Ishikawa (cell line): ENCODE measurements around the gene PSMA4.

ENCODE experiments used
- CEBPB ChIP-seq: IDR thresholded peaks from 2 replicates; pipeline ENCODE4 v1.6.1; 2012
- CREB1 ChIP-seq: IDR thresholded peaks from 2 replicates; pipeline ENCODE4 v1.6.1; 2012; ENCODE audit warnings: low read depth
- EGR1 ChIP-seq: IDR thresholded peaks from 2 replicates; pipeline ENCODE4 v1.6.1; 2012
- EP300 ChIP-seq: IDR thresholded peaks from 2 replicates; pipeline ENCODE4 v1.6.1; 2012; ENCODE audit warnings: borderline replicate concordance
- FOXM1 ChIP-seq: IDR thresholded peaks from 2 replicates; pipeline ENCODE4 v1.6.1; 2012; ENCODE audit warnings: low read depth, borderline replicate concordance
- MAX ChIP-seq: IDR thresholded peaks from 2 replicates; pipeline ENCODE4 v1.6.1; 2012
- NFIC ChIP-seq: IDR thresholded peaks from 2 replicates; pipeline ENCODE4 v1.6.1; 2012
- RAD21 ChIP-seq: IDR thresholded peaks from 2 replicates; pipeline ENCODE4 v1.6.1; 2012; ENCODE audit warnings: low read depth
- TAF1 ChIP-seq: IDR thresholded peaks from 2 replicates; pipeline ENCODE4 v1.6.1; 2012; ENCODE audit warnings: low read depth, mild to moderate bottlenecking
- TCF12 ChIP-seq: IDR thresholded peaks from 2 replicates; pipeline ENCODE4 v1.6.1; 2012; ENCODE audit warnings: low read depth
- TEAD4 ChIP-seq: IDR thresholded peaks from 2 replicates; pipeline ENCODE4 v1.6.1; 2012
- USF1 ChIP-seq: IDR thresholded peaks from 2 replicates; pipeline ENCODE4 v1.6.1; 2012
- YY1 ChIP-seq: IDR thresholded peaks from 2 replicates; pipeline ENCODE4 v1.6.1; 2012; ENCODE audit warnings: low read depth
- ZBTB7A ChIP-seq: IDR thresholded peaks from 2 replicates; pipeline ENCODE4 v1.6.1; 2012; ENCODE audit warnings: low read depth
- TF ChIP-seq, protein P1 (sequence below): IDR thresholded peaks from 2 replicates; pipeline ENCODE4 v1.6.1; 2012; ENCODE audit warnings: low read depth, mild to moderate bottlenecking

PSMA4 gene

DNA sequence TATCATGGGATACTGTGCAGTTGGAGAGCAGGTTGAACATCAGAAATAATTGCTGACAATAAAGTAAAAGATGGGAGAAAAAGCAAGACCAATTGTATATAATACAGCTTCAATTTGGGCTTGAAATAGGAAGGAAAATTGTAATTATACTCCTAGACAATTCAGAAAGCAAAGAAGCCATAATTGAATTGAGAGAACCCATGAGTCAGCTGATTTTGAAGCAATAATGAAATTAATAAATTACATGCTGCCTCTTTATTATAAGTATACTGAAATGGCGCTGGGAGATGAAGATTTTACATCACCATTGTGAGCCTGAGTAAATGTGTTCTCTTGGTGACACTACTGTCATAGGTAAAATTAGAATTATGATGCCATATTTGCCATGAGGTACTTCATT, 57.3 kb downstream of the PSMA4 start:
- TF ChIP-seq RAD21: no peak
- TF ChIP-seq USF1: no peak
- TF ChIP-seq NFIC: no peak
- no peak for TF ChIP-seq CREB1
- TF ChIP-seq, protein P1, sequence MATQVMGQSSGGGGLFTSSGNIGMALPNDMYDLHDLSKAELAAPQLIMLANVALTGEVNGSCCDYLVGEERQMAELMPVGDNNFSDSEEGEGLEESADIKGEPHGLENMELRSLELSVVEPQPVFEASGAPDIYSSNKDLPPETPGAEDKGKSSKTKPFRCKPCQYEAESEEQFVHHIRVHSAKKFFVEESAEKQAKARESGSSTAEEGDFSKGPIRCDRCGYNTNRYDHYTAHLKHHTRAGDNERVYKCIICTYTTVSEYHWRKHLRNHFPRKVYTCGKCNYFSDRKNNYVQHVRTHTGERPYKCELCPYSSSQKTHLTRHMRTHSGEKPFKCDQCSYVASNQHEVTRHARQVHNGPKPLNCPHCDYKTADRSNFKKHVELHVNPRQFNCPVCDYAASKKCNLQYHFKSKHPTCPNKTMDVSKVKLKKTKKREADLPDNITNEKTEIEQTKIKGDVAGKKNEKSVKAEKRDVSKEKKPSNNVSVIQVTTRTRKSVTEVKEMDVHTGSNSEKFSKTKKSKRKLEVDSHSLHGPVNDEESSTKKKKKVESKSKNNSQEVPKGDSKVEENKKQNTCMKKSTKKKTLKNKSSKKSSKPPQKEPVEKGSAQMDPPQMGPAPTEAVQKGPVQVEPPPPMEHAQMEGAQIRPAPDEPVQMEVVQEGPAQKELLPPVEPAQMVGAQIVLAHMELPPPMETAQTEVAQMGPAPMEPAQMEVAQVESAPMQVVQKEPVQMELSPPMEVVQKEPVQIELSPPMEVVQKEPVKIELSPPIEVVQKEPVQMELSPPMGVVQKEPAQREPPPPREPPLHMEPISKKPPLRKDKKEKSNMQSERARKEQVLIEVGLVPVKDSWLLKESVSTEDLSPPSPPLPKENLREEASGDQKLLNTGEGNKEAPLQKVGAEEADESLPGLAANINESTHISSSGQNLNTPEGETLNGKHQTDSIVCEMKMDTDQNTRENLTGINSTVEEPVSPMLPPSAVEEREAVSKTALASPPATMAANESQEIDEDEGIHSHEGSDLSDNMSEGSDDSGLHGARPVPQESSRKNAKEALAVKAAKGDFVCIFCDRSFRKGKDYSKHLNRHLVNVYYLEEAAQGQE: no peak
- no peak for TF ChIP-seq TAF1
- no peak for TF ChIP-seq ZBTB7A
- TF ChIP-seq YY1: no peak
- TF ChIP-seq MAX: no peak
- no peak for TF ChIP-seq CEBPB
- TF ChIP-seq FOXM1: no peak
- TF ChIP-seq EGR1: no peak
- TF ChIP-seq TEAD4: no peak
- TF ChIP-seq TCF12: no peak

DNA sequence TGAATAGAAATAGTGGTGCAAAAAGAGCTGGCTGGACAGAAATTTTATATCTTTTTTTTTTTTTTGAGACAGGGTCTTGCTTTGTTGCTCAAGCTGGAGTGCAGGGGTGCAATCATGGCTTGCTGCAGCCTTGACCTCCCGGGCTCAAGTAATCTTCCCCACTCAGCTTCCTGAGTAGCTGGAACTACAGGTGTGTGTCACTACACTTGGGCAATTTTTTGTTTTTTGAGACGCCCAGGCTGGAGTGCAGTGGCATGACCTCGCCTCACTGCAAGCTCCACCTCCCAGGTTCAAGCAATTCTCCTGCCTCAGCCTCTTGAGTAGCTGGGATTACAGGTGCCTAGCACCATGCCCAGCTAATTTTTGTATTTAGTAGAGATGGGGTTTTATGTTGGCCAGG, 58.1 kb downstream of the PSMA4 start:
- TF ChIP-seq EP300 (no peak), TEAD4 (no peak), EGR1 (no peak), TCF12 (no peak), YY1 (no peak), NFIC (no peak), RAD21 (no peak), TAF1 (no peak), USF1 (no peak), ZBTB7A (no peak), FOXM1 (no peak), CREB1 (no peak), CEBPB (no peak), MAX (no peak)
- TF ChIP-seq, protein P1: no peak

DNA sequence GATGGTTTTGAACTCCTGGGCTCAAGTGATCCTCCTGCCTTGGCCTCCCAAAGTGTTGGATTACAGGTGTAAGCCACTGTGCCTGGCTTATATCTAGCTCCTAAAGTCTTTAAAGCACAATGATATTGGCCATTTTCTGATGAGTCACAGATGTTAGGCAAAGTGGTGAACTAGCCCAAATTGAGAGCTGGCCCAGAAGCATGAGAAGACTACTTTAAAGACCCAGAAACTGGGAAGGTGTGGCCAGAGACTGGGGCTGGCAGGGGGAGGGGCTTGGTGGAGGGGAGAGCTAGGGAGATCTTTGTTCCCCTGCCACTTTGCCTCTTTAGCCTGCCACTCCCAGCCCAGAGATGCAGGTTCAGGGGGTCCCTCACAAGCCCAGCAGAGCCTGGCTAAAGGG, 58.9 kb downstream of the PSMA4 start:
- TF ChIP-seq TEAD4 (no peak), FOXM1 (no peak), EGR1 (no peak), CEBPB (no peak)
